Thoracic aorta (tissue), 2 donors: ENCODE measurements around the gene PIMREG. TPM values are rescaled to one million over a fixed set of nuclear protein-coding genes. Genes with fewer than 3 reads are reported as not detected.

Experiments used
- ATAC-seq: fragments of 150-250 bp; one replicate; pipeline ENCODE4 v1.8.0; 2017; ENCODE audit warnings: low read depth; ENCODE audit not compliant: insufficient number of reproducible peaks, low FRiP score
- DNase-seq: peaks from one replicate; pipeline ENCODE4 v3.0.0-alpha.2; 2020; ENCODE audit warnings: low spot score
- H3K27ac ChIP-seq, 2 donors: fragments of 200-600 bp; sonication (generic); 1 replicate in 1 of 2; 2 replicates in 1 of 2; pipeline ENCODE4 v1.5.1; 2016; ENCODE audit warnings: mild to moderate bottlenecking in 2 of 2, moderate library complexity in 2 of 2
- H3K27me3 ChIP-seq: fragments of 200-600 bp; sonication (generic); replicated peaks from 2 replicates; pipeline ENCODE4 v1.6.0; 2016; ENCODE audit warnings: mild to moderate bottlenecking; ENCODE audit not compliant: insufficient read depth
- H3K36me3 ChIP-seq: fragments of 200-600 bp; sonication (generic); one replicate; pipeline ENCODE4 v1.5.1; 2016
- H3K4me1 ChIP-seq, 2 donors: fragments of 200-600 bp; sonication (generic); 1 replicate in 1 of 2; 2 replicates in 1 of 2; pipeline versions ENCODE4 v1.5.1 to v1.6.0; 2016; ENCODE audit warnings: low read depth in 2 of 2, mild to moderate bottlenecking in 1 of 2; ENCODE audit not compliant: control insufficient read depth in 1 of 2
- H3K4me3 ChIP-seq: fragments of 200-600 bp; sonication (generic); 2 replicates; pipeline ENCODE4 v1.5.1; 2016; ENCODE audit warnings: mild to moderate bottlenecking
- H3K9me3 ChIP-seq: fragments of 200-600 bp; sonication (generic); 2 replicates; pipeline ENCODE4 v1.5.1; 2016
- CTCF ChIP-seq: fragments of 200-600 bp; sonication (generic); IDR thresholded peaks from one replicate; pipeline ENCODE4 v1.5.1; 2019; ENCODE audit warnings: antibody characterized with exemption
- total RNA-seq, 2 donors: library from RNA; depleted of rRNA; stranded (reverse); fragments of >200 nt; gene quantifications; one replicate each; pipeline versions ENCODE4 v1.1.0 to v1.2.3, GENCODE V29; 2016

PIMREG gene
- total RNA-seq, 2 donors from 2014 or later = not detected

- TF ChIP-seq CTCF = no peak
- no peaks in the 10 kb centered on the region for H3K36me3 ChIP-seq
- no peak overlapping the region for H3K27ac ChIP-seq
- H3K4me3 ChIP-seq = no peak overlapping the region
- DNase-seq (no peak), ATAC-seq (no peak)
- H3K27me3 ChIP-seq = no peaks in the 10 kb centered on the region
- H3K9me3 ChIP-seq = no peaks in the 10 kb centered on the region
- no peaks in the 10 kb centered on the region for H3K4me1 ChIP-seq
Measured at GRCh38 chr17:6485646-6486412, 41.6 kb downstream of the PIMREG start.

- H3K4me3 ChIP-seq = no peak overlapping the region
- no peaks in the 10 kb centered on the region for H3K36me3 ChIP-seq
- H3K27ac ChIP-seq = no peak overlapping the region
- H3K9me3 ChIP-seq = no peaks in the 10 kb centered on the region
- no peaks in the 10 kb centered on the region for H3K27me3 ChIP-seq
- ATAC-seq (no peak), DNase-seq (no peak)
- TF ChIP-seq CTCF = no peak
- H3K4me1 ChIP-seq = no peaks in the 10 kb centered on the region
Measured at GRCh38 chr17:6487251-6488007, 43.2 kb downstream of the PIMREG start.

- Histone ChIP-seq H3K27me3 (no peaks in the 10 kb centered on the region), H3K9me3 (no peaks in the 10 kb centered on the region), H3K36me3 (no peaks in the 10 kb centered on the region), H3K4me1 (no peaks in the 10 kb centered on the region), H3K4me3 (no peak overlapping the region), H3K27ac (no peak overlapping the region)
- DNase-seq (no peak), ATAC-seq (no peak)
- no peak for TF ChIP-seq CTCF
Measured at GRCh38 chr17:6488008-6488539, 43.8 kb downstream of the PIMREG start.

GRCh38 chr17:6489016-6489550, 44.8 kb downstream of the PIMREG start:
- no peak for ATAC-seq
- Histone ChIP-seq H3K36me3 (no peaks in the 10 kb centered on the region), H3K9me3 (no peaks in the 10 kb centered on the region), H3K27me3 (no peaks in the 10 kb centered on the region), H3K4me1 (no peaks in the 10 kb centered on the region), H3K27ac (no peak overlapping the region), H3K4me3 (no peak overlapping the region)
- TF ChIP-seq CTCF = no peak
- no peak for DNase-seq

- H3K9me3 ChIP-seq = no peaks in the 10 kb centered on the region
- no peak overlapping the region for H3K27ac ChIP-seq
- no peaks in the 10 kb centered on the region for H3K4me1 ChIP-seq
- H3K4me3 ChIP-seq = no peak overlapping the region
- DNase-seq = no peak
- H3K36me3 ChIP-seq = no peaks in the 10 kb centered on the region
- H3K27me3 ChIP-seq = no peaks in the 10 kb centered on the region
- no peak for ATAC-seq
- TF ChIP-seq CTCF = no peak
Measured at GRCh38 chr17:6491071-6491700, 46.9 kb downstream of the PIMREG start.
